NCI-H1092 treated with DMSO at 0.1 percent for 48 hours (cell line): ENCODE results near the gene NAV1.

Experiments used
- DNase-seq: peaks from one replicate; lab custom pipeline; 2025; lab: John Stamatoyannopoulos, UW

NAV1 gene

DNA sequence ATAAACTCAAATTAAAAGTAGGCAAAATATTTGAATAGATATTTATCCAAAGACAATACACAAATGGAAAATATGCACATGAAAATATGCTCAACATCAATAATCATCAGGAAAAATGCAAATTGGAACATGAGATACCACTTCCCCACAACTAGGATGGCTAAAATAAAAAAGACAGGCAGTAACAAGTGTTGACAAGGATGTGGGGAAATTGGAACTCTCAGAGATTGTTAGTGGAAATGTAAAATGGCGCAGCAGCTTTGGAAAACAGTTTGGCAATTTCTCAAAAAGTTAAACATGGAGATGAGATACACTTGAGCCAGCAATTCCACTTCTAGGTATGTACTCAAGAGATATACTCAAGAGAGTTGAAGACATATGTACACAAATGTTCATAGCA, 48.8 kb downstream of the NAV1 start:
- no peak for DNase-seq
